Activated CD4-positive, CD25-positive, alpha-beta regulatory T cell (primary cell): Measurements from ENCODE around the gene SH2D7.
"Not testable (repeated sequence)": the region's sequence is repeated elsewhere in the genome, so short reads cannot be mapped to it uniquely, and the experiment has no call there.

ENCODE experiments used
- DNase-seq, 4 experiments: peaks; one replicate each; lab custom pipeline; 2025; lab: John Stamatoyannopoulos, UW

SH2D7 gene

DNA sequence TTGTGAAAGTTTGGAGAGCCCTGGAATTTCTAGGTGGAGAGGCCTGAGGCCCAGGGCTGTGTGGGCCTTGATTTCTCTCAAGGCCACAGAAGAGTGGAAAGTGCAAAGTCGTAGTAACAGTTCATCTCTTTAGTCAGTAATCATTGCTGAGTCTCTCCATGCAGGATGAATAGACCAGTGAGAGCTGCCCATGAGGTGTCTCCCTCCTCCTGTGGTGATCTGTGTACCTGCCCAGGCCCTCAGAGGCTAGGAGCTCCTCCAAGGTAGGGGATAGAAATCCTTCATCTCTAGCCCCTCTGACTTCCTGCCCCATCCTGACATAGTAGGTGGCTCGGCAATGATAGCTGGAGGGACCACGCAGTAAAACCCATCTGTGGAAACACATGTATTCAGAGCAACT, 50.0 kb downstream of the SH2D7 start:
- DNase-seq, result no peak

DNA sequence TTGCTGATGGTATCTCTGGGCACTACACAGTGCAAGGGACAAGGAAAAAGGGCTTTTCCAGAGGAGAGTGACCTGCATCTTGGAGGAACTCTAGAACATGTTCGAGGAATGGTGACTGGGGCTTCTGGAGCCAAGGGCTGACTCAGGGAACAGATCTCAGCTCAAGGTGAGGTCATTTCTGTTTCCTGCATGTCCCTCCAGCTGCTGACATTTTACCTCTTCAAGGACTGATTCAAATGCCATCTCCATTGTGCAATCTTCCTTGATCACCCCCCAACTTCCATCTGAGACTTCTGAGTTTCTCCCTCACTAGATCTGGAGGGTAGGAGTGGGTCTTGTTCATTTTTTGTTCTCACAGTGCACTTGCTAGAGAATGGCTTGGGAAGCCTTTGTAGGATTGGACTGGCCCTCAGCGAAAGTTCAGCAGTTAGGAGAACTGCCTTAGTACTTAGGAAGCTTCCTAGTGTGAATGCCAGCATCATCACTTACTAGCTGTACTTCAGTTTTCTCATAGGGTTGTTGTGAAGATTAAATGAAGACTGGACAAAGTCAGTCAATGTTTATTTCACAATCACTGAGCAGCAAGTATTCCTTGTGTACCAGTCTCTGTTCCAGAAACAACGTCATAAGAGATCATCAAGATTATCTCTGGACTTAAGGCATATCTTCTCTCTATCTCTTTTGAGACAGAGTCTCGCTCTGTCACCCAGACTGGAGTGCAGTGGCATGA, 54.2 kb downstream of the SH2D7 start:
- DNase-seq, result no peak

DNA sequence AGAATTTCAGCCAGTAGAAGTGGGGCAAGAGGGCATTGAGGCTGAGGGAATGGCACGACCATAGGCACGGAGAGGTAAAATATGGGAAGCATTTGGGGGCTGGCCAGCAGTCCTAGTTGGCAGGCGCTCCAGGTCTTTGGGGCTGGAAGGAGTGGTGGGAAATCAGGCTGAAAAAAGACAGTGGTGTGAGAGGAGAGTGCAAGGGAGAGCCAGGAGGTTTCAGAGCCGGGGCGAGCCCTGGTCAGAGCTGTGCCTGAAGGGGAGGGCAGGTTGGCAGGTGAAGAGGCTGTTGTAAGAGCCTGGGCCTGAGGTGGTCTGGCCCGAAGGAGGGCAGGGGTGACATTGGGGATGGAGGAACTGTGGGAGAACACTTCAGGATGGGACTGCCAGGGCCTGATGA, 55.2 kb downstream of the SH2D7 start:
- DNase-seq, result no peak

DNA sequence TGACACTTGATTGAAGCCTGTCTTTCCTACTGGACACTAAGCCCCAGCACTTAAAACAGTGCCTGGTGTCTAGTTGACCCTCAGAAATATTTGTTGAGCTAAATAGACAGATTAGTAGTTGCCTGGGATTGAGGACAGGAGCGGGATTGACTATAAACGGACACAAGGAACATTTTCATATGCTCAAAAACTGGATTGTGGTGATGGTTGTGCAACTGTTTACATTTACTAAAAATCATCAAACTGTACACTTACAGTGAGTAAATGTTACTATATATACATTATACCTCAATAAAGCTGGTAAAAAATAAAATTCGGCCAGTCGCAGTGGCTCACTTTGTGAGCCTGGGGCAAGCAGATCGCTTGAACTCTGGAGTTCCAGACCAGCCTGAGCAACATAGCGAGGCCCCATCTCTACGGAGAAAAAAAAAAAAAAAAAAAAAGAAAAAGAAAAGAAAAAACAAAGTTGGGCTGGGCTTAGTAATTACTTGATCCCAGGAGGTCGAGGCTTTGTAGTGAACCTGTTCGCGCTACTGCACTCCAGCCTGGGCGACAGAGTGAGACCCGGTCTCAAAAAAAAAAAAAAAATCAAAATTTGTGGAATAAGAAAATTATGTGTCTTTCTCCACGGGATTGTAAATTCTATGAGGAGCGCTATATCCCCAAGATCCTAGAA, 56.2 kb downstream of the SH2D7 start:
- no peak for DNase-seq

DNA sequence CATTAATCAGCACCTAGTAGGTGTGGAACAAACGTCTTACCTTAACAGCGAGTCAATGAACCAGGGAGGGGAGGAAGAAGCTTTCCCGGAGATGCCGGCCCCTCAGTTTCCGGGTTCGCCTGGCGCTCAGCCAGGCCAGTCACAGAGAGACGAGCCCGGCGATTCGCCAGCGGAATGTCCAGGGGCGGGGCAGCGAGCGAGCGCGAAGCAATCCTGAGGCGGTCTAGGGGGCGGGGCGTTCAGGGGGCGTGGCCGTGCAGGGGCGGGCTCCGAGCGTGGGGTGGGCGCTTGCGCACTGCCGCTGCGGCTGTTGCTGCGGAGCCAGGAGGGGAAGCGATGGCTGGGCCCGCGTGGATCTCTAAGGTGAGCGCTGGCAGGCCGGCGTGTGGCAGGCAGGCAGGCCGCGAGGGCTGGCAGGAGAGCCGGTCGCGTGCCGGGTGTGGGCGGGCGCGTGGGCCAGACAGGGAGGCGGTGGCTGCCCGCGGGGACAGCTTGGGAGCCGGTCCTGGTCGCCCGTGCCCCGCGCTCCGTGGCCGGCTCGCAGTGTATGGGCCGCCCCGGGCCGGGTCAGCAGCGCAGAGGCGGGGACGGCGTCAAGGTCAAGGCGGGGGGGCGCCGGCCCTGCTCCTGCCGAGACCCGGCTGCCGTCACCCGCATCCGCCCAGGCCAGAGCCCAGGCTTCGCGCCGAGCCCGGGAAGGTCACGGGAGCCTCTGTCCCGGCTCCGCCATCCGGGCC, 56.9 kb downstream of the SH2D7 start, which contains the start of gene IDH3A:
TSS of gene IDH3A (plus strand) at position 295 of the 737 bp plus-strand sequence. CDS start at position 337, 42 bp downstream.
- peak; percentile 100 for DNase-seq

DNA sequence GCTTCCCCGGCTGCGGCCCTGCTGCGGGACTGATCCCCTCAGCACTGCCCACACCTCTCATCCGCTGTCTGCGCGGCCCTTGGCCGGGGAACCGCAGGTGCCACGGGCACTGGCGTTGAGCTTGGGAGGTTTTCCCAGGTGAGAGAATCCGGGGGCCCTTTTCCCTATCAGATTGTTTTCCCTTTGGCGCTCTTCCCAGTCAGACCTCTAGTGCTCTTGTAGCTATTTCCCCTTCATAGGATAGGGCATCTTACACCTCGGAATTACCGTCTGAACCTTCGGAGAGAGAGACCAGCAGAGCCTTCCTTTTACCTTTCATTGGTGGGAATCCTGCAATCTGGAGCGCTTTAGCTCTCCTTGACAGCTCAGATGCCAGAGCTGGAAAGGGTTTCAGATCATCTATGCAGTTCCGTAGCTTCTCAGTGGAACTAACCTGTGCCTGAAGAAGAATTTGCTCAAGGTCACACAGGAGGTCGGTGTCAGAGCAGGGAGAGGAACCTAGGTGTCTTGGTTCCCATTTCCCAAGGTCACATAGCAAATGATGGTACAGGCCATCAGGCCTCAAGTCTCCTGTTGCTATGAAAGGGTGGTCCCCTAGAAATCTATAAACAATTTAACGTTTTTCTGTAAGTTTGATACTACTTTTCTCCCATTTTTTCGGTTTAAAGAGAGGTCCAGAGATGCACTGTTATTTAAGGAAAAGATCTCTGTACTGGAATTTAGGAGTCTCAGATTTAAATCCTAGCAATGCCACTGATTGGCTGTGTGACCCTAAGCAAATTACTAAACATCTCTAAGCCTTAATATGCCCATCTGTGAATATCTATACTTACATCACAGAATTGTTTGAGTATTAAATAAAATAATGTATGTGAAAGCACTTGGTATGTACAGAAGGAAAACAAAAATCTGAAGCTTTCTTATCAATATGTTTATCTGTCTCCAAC, 57.7 kb downstream of the SH2D7 start:
- no peak for DNase-seq

DNA sequence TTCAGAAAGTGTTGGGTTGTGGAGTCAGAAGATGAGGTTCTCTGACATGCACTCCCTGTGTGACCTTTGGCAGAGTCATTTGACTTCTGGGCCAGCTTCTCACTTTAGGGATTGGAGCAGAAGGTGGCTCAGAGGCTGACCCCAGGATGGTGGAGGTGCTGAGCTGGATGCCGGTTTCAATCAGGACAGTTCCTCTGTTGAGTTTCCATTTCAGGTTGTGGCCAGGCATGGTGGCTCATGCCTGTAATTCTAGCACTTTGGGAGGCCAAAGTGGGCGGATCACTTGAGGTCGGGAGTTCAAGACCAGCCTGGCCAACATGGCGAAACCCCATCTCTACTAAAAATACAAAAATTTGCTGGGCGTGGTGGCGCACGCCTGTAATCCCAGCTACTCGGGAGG, 58.7 kb downstream of the SH2D7 start:
- not testable (repeated sequence) for DNase-seq
